Thoracic aorta (tissue), 2 donors: Measurements from ENCODE around the gene PFAS. TPM values are rescaled to one million over a fixed set of nuclear protein-coding genes. Genes with fewer than 3 reads are reported as not detected.

Experiments
- ATAC-seq: fragments of 150-250 bp; one replicate; pipeline ENCODE4 v1.8.0; 2017; ENCODE audit warnings: low read depth; ENCODE audit not compliant: insufficient number of reproducible peaks, low FRiP score
- DNase-seq: peaks from one replicate; pipeline ENCODE4 v3.0.0-alpha.2; 2020; ENCODE audit warnings: low spot score
- H3K27ac ChIP-seq, 2 donors: fragments of 200-600 bp; sonication (generic); 1 replicate in 1 of 2; 2 replicates in 1 of 2; pipeline ENCODE4 v1.5.1; 2016; ENCODE audit warnings: mild to moderate bottlenecking in 2 of 2, moderate library complexity in 2 of 2
- H3K27me3 ChIP-seq: fragments of 200-600 bp; sonication (generic); replicated peaks from 2 replicates; pipeline ENCODE4 v1.6.0; 2016; ENCODE audit warnings: mild to moderate bottlenecking; ENCODE audit not compliant: insufficient read depth
- H3K36me3 ChIP-seq: fragments of 200-600 bp; sonication (generic); one replicate; pipeline ENCODE4 v1.5.1; 2016
- H3K4me1 ChIP-seq, 2 donors: fragments of 200-600 bp; sonication (generic); 1 replicate in 1 of 2; 2 replicates in 1 of 2; pipeline versions ENCODE4 v1.5.1 to v1.6.0; 2016; ENCODE audit warnings: low read depth in 2 of 2, mild to moderate bottlenecking in 1 of 2; ENCODE audit not compliant: control insufficient read depth in 1 of 2
- H3K4me3 ChIP-seq: fragments of 200-600 bp; sonication (generic); 2 replicates; pipeline ENCODE4 v1.5.1; 2016; ENCODE audit warnings: mild to moderate bottlenecking
- H3K9me3 ChIP-seq: fragments of 200-600 bp; sonication (generic); 2 replicates; pipeline ENCODE4 v1.5.1; 2016
- total RNA-seq, 2 donors: library from RNA; depleted of rRNA; stranded (reverse); fragments of >200 nt; gene quantifications; one replicate each; pipeline versions ENCODE4 v1.1.0 to v1.2.3, GENCODE V29; 2016
- TF ChIP-seq, protein P1 (sequence below): fragments of 200-600 bp; sonication (generic); IDR thresholded peaks from one replicate; pipeline ENCODE4 v1.5.1; 2019; ENCODE audit warnings: antibody characterized with exemption

The PFAS gene
- total RNA-seq, 2 donors from 2014 or later = 13.2 to 15.2 TPM

DNA sequence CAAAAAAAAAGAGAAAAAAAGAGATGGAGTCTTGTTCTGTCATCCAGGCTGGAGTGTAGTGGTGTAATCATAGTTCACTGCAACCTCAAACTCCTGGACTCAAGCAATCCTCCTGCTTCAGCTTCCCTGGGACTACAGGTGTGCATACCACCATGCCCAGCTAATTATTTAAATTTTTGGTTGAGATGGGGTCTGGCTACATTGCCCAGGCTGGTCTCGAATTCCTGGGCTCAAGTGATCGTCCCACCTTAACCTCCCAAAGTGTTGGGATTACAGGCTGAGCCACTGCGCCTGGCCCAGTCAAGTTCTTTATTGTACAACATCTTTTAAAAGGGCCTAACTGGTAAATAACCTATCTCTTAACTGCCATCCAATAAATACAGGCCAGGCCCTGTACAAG lies 33.3 kb downstream of the PFAS start:
- Histone ChIP-seq H3K9me3 (no peaks in the 10 kb centered on the region), H3K4me3 (no peak overlapping the region), H3K27ac (no peak overlapping the region), H3K4me1 (no peaks in the 10 kb centered on the region), H3K27me3 (no peaks in the 10 kb centered on the region), H3K36me3 (no peaks in the 10 kb centered on the region)
- no peak for ATAC-seq
- no peak for DNase-seq
- TF ChIP-seq, protein P1, sequence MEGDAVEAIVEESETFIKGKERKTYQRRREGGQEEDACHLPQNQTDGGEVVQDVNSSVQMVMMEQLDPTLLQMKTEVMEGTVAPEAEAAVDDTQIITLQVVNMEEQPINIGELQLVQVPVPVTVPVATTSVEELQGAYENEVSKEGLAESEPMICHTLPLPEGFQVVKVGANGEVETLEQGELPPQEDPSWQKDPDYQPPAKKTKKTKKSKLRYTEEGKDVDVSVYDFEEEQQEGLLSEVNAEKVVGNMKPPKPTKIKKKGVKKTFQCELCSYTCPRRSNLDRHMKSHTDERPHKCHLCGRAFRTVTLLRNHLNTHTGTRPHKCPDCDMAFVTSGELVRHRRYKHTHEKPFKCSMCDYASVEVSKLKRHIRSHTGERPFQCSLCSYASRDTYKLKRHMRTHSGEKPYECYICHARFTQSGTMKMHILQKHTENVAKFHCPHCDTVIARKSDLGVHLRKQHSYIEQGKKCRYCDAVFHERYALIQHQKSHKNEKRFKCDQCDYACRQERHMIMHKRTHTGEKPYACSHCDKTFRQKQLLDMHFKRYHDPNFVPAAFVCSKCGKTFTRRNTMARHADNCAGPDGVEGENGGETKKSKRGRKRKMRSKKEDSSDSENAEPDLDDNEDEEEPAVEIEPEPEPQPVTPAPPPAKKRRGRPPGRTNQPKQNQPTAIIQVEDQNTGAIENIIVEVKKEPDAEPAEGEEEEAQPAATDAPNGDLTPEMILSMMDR = no peak

DNA sequence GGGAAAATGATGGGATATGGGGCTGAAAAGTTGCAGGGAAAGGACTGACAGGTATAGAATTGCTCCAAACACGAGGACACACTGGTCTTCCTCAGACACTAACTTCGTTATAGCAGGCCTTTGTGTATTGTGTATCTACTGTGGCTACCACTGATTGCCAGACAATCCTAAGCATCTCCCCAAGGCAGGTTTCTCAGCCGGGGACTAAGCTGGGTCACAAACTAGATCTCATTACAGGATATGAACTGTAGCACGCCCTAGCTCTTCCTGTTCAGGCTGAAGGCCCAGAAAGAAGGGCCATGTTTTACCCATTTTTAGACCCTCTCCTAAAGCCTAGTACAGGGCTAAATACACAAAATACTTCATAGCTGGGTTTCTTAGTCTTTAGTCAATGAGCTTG lies 34.3 kb downstream of the PFAS start:
- Histone ChIP-seq H3K4me3 (no peak overlapping the region), H3K9me3 (no peaks in the 10 kb centered on the region), H3K4me1 (peaks cover 0 to 5% of the 10 kb centered on the region in 2 donors), H3K27ac (no peak overlapping the region), H3K36me3 (no peaks in the 10 kb centered on the region), H3K27me3 (no peaks in the 10 kb centered on the region)
- ATAC-seq (no peak), DNase-seq (no peak)
- TF ChIP-seq, protein P1 = no peak

DNA sequence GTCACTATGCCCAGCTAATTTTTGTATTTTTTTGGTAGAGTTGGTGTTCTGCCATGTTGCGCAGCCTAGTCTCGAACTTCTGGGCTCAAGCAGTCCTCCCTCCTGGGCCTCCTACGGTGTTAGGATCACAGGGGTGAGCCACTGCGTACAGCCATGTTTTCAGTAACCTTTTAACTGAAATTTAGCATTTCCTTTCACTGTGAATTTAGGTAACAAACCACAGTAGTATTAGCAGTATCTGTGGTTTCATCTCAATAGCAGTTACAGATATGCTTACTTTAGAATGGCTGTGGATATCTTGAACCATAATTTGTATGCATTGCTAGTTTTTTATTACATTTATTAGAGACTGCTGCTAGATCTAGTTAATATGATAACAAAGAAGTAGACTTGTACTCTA lies 35.0 kb downstream of the PFAS start:
- H3K9me3 ChIP-seq = no peaks in the 10 kb centered on the region
- ATAC-seq = no peak
- no peaks in the 10 kb centered on the region for H3K27me3 ChIP-seq
- no peak overlapping the region for H3K4me3 ChIP-seq
- no peak for DNase-seq
- H3K27ac ChIP-seq = no peak overlapping the region
- H3K4me1 ChIP-seq = peaks cover 1 to 6% of the 10 kb centered on the region in 2 donors
- no peaks in the 10 kb centered on the region for H3K36me3 ChIP-seq
- TF ChIP-seq, protein P1 = no peak

DNA sequence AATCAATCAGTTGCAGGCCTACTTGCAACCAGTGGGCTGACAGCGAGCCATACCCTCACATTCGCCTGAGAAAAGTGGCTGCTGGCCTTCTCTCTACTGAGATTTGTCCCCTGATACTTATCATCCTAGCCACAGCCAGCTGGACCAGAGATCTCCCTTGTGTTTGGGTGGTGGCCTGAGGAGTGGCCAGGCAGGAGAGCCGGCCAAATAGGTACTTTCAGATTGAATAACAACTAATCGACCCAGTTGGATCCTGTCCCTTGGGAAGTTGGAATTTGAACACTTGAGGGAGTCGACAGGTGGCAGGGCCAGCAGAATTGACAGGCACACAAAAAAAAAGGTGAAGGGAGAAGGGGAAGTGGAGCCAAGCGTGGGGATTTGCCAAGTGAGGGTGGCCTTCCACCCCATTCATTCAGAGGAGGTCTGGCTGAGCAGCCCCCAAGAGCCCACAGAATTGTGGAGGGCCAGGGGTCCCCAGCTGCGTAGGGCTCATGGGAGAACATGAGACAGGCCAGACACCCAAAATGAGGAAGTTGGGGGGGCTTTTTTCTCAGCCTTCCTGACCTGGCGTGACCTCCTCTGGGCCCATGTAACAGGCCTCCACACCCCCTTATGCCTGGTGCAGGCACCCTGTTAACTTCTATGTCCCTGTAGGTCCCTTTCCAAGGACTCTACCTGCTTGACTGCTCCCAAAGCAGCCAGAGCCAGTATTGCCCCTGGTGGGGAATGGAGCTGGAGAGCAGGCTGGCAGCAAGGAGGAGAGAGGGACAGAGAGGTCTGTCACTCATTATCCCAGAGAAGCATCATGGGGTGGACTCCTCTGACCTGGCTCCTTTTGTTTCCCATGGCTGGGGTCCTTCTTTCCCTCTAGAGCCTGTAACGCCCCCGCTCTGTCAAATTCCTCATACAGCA lies 36.4 kb downstream of the PFAS start:
- Histone ChIP-seq H3K4me1 (peaks cover 8 to 16% of the 10 kb centered on the region in 2 donors), H3K9me3 (no peaks in the 10 kb centered on the region), H3K27ac (no peak overlapping the region), H3K36me3 (no peaks in the 10 kb centered on the region), H3K4me3 (no peak overlapping the region), H3K27me3 (no peaks in the 10 kb centered on the region)
- DNase-seq (no peak), ATAC-seq (no peak)
- TF ChIP-seq, protein P1 = no peak

DNA sequence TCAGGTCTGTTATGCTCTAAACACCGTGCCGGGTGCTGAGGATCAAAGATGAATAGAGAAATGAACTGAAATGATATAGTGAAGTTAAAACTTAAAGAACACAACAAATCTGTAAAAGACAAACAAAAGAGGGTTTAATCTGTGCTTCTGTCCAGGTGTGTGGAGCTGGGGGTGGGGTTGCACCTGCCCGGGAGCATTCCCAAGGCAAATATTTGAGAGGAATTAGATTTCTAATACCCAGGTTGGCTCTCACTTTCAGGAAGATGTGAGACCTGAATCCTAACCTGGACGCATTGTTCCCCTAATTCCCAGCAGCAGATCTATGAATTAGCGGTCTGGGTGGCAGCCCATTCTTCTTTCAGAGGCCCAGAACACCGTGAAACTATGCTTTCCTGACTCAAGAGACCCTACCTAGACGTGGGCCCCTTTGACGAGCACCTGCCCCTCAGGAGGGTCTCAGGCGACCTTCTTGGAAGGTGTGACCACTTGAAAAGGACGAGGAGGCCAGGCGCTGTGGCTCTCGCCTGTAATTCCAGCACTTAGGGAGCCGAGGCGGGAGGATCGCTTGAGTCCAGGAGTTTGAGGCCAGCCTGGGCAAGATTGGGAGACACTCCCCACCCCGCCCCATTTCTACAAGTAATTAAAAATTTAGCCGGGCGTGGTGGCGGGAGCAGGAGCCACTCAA lies 38.7 kb downstream of the PFAS start:
- H3K9me3 ChIP-seq = no peaks in the 10 kb centered on the region
- H3K4me3 ChIP-seq = peak overlapping the region; percentile 91
- no peak for DNase-seq
- peaks cover 8 to 16% of the 10 kb centered on the region in 2 donors for H3K4me1 ChIP-seq
- TF ChIP-seq, protein P1 = no peak
- no peaks in the 10 kb centered on the region for H3K27me3 ChIP-seq
- H3K36me3 ChIP-seq = no peaks in the 10 kb centered on the region
- ATAC-seq = no peak
- peak overlapping the region; percentile 90 to 93 for H3K27ac ChIP-seq
